Activated T-helper 1 cell treated with anti-CD3 and anti-CD28 coated beads, Interleukin-12 subunit alpha, Interleukin-12 subunit beta, Interleukin-2, Interleukin-4 antibody, amounts not matched to agents 30 ng/mL and 10 ng/mL and 1 ng/mL, durations not matched to agents 14 hours and 24 hours and 36 hours (primary cell): ENCODE measurements around the gene PRSS2. TPM values are rescaled to one million over a fixed set of nuclear protein-coding genes. Genes with fewer than 3 reads are reported as not detected.
A peak's percentile ranks its signal among the peaks of the same experiment; 100 is the strongest.
"Not testable (repeated sequence)": the region's sequence is repeated elsewhere in the genome, so short reads cannot be mapped to it uniquely, and the experiment has no call there.

ENCODE experiments used
- DNase-seq: peaks from one replicate; pipeline ENCODE4 v3.0.0; 2021; ENCODE audit warnings: low spot score
- H3K27ac Mint-ChIP-seq: one replicate; pipeline ENCODE4 v1.8.0; 2021; ENCODE audit warnings: mild to moderate bottlenecking, mixed read lengths
- H3K27me3 Mint-ChIP-seq: one replicate; pipeline ENCODE4 v1.8.0; 2022; ENCODE audit warnings: mild to moderate bottlenecking, moderate library complexity, mixed read lengths; ENCODE audit not compliant: insufficient read depth
- H3K36me3 Mint-ChIP-seq: one replicate; pipeline ENCODE4 v1.8.0; 2021; ENCODE audit warnings: low read depth, mixed read lengths
- H3K4me1 Mint-ChIP-seq: one replicate; pipeline ENCODE4 v1.8.0; 2021; ENCODE audit warnings: low read depth, mixed read lengths
- H3K4me3 Mint-ChIP-seq: one replicate; pipeline ENCODE4 v1.8.0; 2021; ENCODE audit warnings: mild to moderate bottlenecking, moderate library complexity, mixed read lengths
- H3K9me3 Mint-ChIP-seq: one replicate; pipeline ENCODE4 v1.8.0; 2021; ENCODE audit warnings: mixed read lengths
- intact Hi-C: fragments of 100-400 bp; cut with micrococcal nuclease; formaldehyde crosslinking; loops from one replicate; pipeline ENCODE4 v1.15.1; 2024
- total RNA-seq: library from RNA; stranded (reverse); gene quantifications from 2 replicates; pipeline ENCODE4 v1.2.3, GENCODE V29; 2022

The PRSS2 gene
- total RNA-seq, result not detected in 2 replicates

- H3K27me3 Mint-ChIP-seq, result peaks cover 10% of the 10 kb centered on the region
- intact Hi-C loops, result no loop called here
- peaks cover 11% of the 10 kb centered on the region for H3K4me1 Mint-ChIP-seq
- no peak within 1 kb of the TSS for H3K4me3 Mint-ChIP-seq
- no peaks in the 10 kb centered on the region for H3K9me3 Mint-ChIP-seq
- no peak for DNase-seq
- H3K36me3 Mint-ChIP-seq, result no peaks in the 10 kb centered on the region
- H3K27ac Mint-ChIP-seq, result no peak within 1 kb of the TSS
Observed at GRCh38 chr7:142770661-142771352, at the start of gene PRSS2. TSS of gene PRSS2 (plus strand) at chr7:142770970. CDS start at chr7:142770983, 13 bp downstream.

GRCh38 chr7:142720986-142721385, 49.8 kb upstream of the PRSS2 start:
- H3K9me3 Mint-ChIP-seq, result no peaks in the 10 kb centered on the region
- H3K4me3 Mint-ChIP-seq, result peak overlapping the region; percentile 49
- peaks cover 2% of the 10 kb centered on the region for H3K36me3 Mint-ChIP-seq
- DNase-seq, result no peak
- no peak overlapping the region for H3K27ac Mint-ChIP-seq
- peaks cover 32% of the 10 kb centered on the region for H3K4me1 Mint-ChIP-seq
- no peaks in the 10 kb centered on the region for H3K27me3 Mint-ChIP-seq
- intact Hi-C loops, result no loop called here

- Mint-ChIP-seq H3K4me3 (peak overlapping the region; percentile 67), H3K27me3 (no peaks in the 10 kb centered on the region), H3K27ac (peak overlapping the region; percentile 52), H3K36me3 (peaks cover 2% of the 10 kb centered on the region), H3K9me3 (no peaks in the 10 kb centered on the region), H3K4me1 (peaks cover 20% of the 10 kb centered on the region)
- intact Hi-C loops, result no loop called here
- DNase-seq, result no peak
Observed at GRCh38 chr7:142722248-142722794, 48.4 kb upstream of the PRSS2 start.

DNA sequence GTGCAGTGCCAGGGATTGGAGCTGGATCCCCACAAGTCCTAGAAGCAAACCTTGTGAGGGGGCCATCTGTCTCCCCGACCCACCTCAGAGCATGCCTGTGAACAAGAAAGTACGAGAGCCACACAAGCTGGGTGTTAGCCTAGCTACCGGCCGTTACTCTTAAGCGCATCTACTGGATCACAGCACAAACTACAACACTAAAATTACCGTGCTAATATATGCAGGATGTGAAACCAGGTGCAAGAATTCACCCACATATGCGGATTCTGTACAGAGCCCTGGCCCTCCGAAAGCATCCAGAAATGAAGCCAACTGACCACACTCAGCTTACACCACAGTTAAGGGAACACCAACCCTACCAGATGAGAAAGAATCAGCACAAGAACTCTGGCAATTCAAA, 37.5 kb upstream of the PRSS2 start:
- peaks cover 6% of the 10 kb centered on the region for H3K27me3 Mint-ChIP-seq
- peak overlapping the region; percentile 26 for H3K4me3 Mint-ChIP-seq
- no peaks in the 10 kb centered on the region for H3K4me1 Mint-ChIP-seq
- H3K9me3 Mint-ChIP-seq, result no peaks in the 10 kb centered on the region
- H3K27ac Mint-ChIP-seq, result no peak overlapping the region
- DNase-seq, result no peak
- H3K36me3 Mint-ChIP-seq, result no peaks in the 10 kb centered on the region
- intact Hi-C loops, result no loop called here

DNA sequence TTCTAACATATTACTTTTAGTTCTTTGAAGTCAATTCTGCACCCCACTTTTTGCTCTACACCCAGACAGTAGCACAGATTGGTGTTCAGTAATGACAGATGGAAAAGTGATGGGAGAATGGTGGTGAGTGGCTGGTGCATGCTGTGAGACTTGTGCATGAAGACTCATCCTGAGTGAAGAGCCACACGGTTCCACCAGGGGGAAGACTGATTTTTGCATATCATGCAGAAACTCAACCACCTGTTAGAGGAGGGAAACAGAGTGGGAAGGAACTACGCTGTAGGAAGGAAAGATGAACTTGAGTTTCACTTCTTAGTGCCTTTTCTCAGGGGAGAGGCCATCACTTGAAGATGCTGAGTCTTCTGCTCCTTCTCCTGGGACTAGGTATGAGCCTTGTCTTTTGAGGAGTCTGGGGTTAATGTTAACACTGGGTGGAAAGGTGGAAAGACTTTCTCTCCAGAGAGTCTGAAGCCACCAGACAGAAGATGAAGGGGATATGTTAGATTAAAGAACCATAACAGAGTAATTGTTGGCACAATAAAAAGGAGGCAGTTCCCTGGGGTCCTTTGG, 30.8 kb upstream of the PRSS2 start:
- no peaks in the 10 kb centered on the region for H3K9me3 Mint-ChIP-seq
- peaks cover 2% of the 10 kb centered on the region for H3K27me3 Mint-ChIP-seq
- H3K4me1 Mint-ChIP-seq, result peaks cover 9% of the 10 kb centered on the region
- peak overlapping the region; percentile 65 for H3K4me3 Mint-ChIP-seq
- H3K27ac Mint-ChIP-seq, result peak overlapping the region; percentile 52
- DNase-seq, result no peak
- intact Hi-C loops, result no loop called here
- H3K36me3 Mint-ChIP-seq, result no peaks in the 10 kb centered on the region

DNA sequence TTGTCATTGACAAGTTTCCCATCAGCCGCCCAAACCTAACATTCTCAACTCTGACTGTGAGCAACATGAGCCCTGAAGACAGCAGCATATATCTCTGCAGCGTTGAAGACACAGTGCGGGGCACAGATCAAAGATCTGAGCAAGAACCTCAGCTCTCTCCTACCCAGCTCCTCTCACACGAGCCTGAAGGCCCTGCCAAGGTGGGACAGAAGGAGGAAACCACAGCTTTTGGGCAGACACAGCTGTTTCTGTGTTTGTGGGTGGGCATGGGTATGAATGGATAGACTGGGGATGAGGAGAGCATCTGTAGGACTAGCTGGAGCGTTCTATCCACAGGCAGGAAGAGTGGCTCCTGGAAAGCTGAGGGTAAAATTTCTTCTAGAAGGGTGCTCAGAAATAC, 30.0 kb upstream of the PRSS2 start:
- Mint-ChIP-seq H3K27me3 (peaks cover under 1% of the 10 kb centered on the region), H3K27ac (peak overlapping the region; percentile 18), H3K4me3 (no peak overlapping the region), H3K4me1 (peaks cover 9% of the 10 kb centered on the region), H3K36me3 (no peaks in the 10 kb centered on the region), H3K9me3 (no peaks in the 10 kb centered on the region)
- no peak for DNase-seq
- intact Hi-C loops, result no loop called here

- H3K27ac Mint-ChIP-seq, H3K36me3 Mint-ChIP-seq, H3K4me3 Mint-ChIP-seq, DNase-seq, H3K27me3 Mint-ChIP-seq, intact Hi-C loops, H3K4me1 Mint-ChIP-seq, H3K9me3 Mint-ChIP-seq: not testable (repeated sequence)
Observed at GRCh38 chr7:142741932-142742331, 28.8 kb upstream of the PRSS2 start.

DNA sequence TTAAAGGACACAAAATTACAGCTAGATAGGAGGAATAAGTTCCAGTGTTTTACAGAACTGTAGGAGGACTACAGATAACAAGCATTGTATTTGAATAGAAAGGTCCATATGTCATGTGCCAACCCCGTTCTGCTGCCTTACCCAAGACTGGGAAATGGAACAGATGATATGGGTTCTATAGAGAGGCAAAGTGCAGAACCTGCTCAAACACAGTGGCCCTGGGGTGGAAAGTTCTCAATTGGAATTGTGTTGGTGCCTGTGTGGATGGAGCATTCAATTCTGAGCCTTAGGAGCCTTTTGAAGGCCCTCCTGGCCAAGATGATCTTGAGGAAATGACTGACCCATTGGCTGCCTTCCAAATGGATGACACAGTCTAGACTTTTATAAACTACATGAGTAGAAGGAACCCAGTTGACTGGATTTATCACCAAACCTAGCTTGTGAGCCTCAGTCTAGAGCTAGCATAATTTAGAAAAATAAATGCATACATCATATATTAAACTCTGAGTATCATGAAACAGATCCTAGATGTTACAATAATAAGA, 25.6 kb upstream of the PRSS2 start:
- H3K36me3 Mint-ChIP-seq, result no peaks in the 10 kb centered on the region
- intact Hi-C loops, result no loop called here
- H3K4me3 Mint-ChIP-seq, result no peak overlapping the region
- DNase-seq, result no peak
- H3K9me3 Mint-ChIP-seq, result no peaks in the 10 kb centered on the region
- no peaks in the 10 kb centered on the region for H3K27me3 Mint-ChIP-seq
- peaks cover under 1% of the 10 kb centered on the region for H3K4me1 Mint-ChIP-seq
- no peak overlapping the region for H3K27ac Mint-ChIP-seq

- no peaks in the 10 kb centered on the region for H3K9me3 Mint-ChIP-seq
- no peak overlapping the region for H3K4me3 Mint-ChIP-seq
- H3K36me3 Mint-ChIP-seq, result no peaks in the 10 kb centered on the region
- DNase-seq, result no peak
- H3K27ac Mint-ChIP-seq, result no peak overlapping the region
- no peaks in the 10 kb centered on the region for H3K4me1 Mint-ChIP-seq
- intact Hi-C loops, result no loop called here
- H3K27me3 Mint-ChIP-seq, result no peaks in the 10 kb centered on the region
Observed at GRCh38 chr7:142745745-142746144, 25.0 kb upstream of the PRSS2 start.

DNA sequence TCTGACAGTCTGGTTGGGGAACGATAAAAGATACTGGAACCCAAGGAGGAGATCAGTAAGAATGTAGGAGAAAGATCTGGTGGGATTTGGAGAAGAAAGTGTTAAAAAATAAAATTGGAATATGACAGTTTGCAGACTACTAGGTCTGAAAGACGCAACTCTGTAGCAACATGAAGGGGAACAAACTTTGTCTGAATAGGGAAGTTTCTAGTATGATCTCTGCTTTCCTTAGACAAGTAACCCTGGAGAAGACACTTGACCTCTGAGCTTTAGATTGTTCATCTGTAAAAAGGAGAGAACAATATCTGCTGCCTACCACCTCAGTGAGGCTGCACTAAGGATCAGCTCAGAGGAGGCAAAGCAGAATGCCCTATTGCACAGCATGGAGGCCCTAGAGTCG, 24.5 kb upstream of the PRSS2 start:
- intact Hi-C loops, result no loop called here
- Mint-ChIP-seq H3K4me3 (no peak overlapping the region), H3K9me3 (no peaks in the 10 kb centered on the region), H3K36me3 (no peaks in the 10 kb centered on the region), H3K27me3 (no peaks in the 10 kb centered on the region), H3K4me1 (no peaks in the 10 kb centered on the region), H3K27ac (no peak overlapping the region)
- no peak for DNase-seq

- H3K9me3 Mint-ChIP-seq, H3K27ac Mint-ChIP-seq, H3K4me3 Mint-ChIP-seq, H3K4me1 Mint-ChIP-seq, DNase-seq, H3K36me3 Mint-ChIP-seq, intact Hi-C loops, H3K27me3 Mint-ChIP-seq: not testable (repeated sequence)
Observed at GRCh38 chr7:142748410-142748809, 22.4 kb upstream of the PRSS2 start.

DNA sequence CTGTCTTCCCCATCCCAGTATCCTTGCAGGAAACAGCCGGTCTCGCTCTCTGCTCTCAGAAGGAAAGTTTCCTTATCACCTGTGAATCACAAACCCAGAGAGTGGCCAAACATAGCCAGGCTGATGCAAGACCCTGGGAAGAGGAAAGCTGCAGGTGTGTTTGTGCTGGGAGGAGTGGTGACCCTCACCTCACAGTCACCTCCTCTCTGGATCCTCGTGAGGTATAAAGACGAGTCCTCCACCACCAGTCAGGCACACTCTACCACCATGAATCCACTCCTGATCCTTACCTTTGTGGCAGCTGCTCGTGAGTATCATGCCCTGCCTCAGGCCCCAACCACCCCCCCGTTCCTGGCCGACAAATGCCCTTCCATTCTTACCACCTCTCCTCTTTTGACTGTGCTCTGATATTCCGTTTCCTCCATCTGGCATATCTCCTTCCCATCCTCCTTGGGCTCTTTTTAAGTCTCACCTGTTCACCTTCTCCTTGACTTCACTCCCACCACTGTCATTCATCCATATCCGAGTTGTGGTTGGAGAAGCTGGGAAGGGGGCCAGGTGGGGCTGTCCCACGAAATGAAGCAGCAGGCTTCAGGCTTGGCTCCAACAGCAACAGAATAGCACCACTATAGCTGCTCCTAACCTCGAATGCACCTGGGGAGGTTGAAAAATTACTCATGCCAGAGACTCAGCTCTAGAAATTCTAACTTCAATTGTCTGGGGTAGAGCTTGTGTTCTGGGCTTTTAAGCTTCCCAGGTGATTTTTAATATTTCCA, 21.4 kb upstream of the PRSS2 start, which contains the start of gene PRSS1:
PRSS1 (plus strand) TSS at position 255 of the 776 bp plus-strand sequence; CDS start at position 268, 13 bp downstream.
- intact Hi-C loops, result no loop called here
- no peak for DNase-seq
- Mint-ChIP-seq H3K4me1 (no peaks in the 10 kb centered on the region), H3K27ac (no peak within 1 kb of the TSS), H3K27me3 (no peaks in the 10 kb centered on the region), H3K4me3 (no peak within 1 kb of the TSS), H3K9me3 (no peaks in the 10 kb centered on the region), H3K36me3 (no peaks in the 10 kb centered on the region)
